ENCODE measurements around the gene SLC25A13.

The SLC25A13 gene

GRCh38 chr7:96181174-96181573 lies 140.7 kb downstream of the SLC25A13 start:
- no peaks in the 10 kb centered on the region for H3K9me3 ChIP-seq (ENCODE audit: control insufficient read depth in 2 of 2, low read length in 2 of 2)
- H3K27me3 ChIP-seq (ENCODE audit: control insufficient read depth in 2 of 2, insufficient read depth in 2 of 2, low read length in 2 of 2) = no peaks in the 10 kb centered on the region
- H3K36me3 ChIP-seq (ENCODE audit: control insufficient read depth in 2 of 2, insufficient read depth in 2 of 2, low read length in 2 of 2) = peaks cover 22 to 44% of the 10 kb centered on the region in 2 donors
- no peaks in the 10 kb centered on the region for H3K4me1 ChIP-seq (ENCODE audit: control insufficient read depth in 2 of 2, insufficient read depth in 2 of 2, low read length in 2 of 2)
- H3K27ac ChIP-seq (ENCODE audit: low read depth in 2 of 2, low read length in 2 of 2) = no peak overlapping the region
- no peak overlapping the region for H3K9ac ChIP-seq (ENCODE audit: low read depth in 1 of 2, low read length in 2 of 2)
- H3K4me3 ChIP-seq (ENCODE audit: low read length in 2 of 2) = no peak overlapping the region

GRCh38 chr7:96179837-96180236 lies 142.1 kb downstream of the SLC25A13 start:
- peaks cover 18 to 48% of the 10 kb centered on the region in 2 donors for H3K36me3 ChIP-seq (ENCODE audit: control insufficient read depth in 2 of 2, insufficient read depth in 2 of 2, low read length in 2 of 2)
- H3K4me3 ChIP-seq (ENCODE audit: low read length in 2 of 2) = no peak overlapping the region
- H3K27me3 ChIP-seq (ENCODE audit: control insufficient read depth in 2 of 2, insufficient read depth in 2 of 2, low read length in 2 of 2) = no peaks in the 10 kb centered on the region
- no peak overlapping the region for H3K9ac ChIP-seq (ENCODE audit: low read depth in 1 of 2, low read length in 2 of 2)
- no peak overlapping the region for H3K27ac ChIP-seq (ENCODE audit: low read depth in 2 of 2, low read length in 2 of 2)
- no peaks in the 10 kb centered on the region for H3K4me1 ChIP-seq (ENCODE audit: control insufficient read depth in 2 of 2, insufficient read depth in 2 of 2, low read length in 2 of 2)
- H3K9me3 ChIP-seq (ENCODE audit: control insufficient read depth in 2 of 2, low read length in 2 of 2) = no peaks in the 10 kb centered on the region

- no peaks in the 10 kb centered on the region for H3K9me3 ChIP-seq (ENCODE audit: control insufficient read depth in 2 of 2, low read length in 2 of 2)
- H3K36me3 ChIP-seq (ENCODE audit: control insufficient read depth in 2 of 2, insufficient read depth in 2 of 2, low read length in 2 of 2) = peaks cover 13 to 43% of the 10 kb centered on the region in 2 donors
- H3K9ac ChIP-seq (ENCODE audit: low read depth in 1 of 2, low read length in 2 of 2) = no peak overlapping the region
- H3K4me3 ChIP-seq (ENCODE audit: low read length in 2 of 2) = no peak overlapping the region
- H3K4me1 ChIP-seq (ENCODE audit: control insufficient read depth in 2 of 2, insufficient read depth in 2 of 2, low read length in 2 of 2) = no peaks in the 10 kb centered on the region
- no peak overlapping the region for H3K27ac ChIP-seq (ENCODE audit: low read depth in 2 of 2, low read length in 2 of 2)
- no peaks in the 10 kb centered on the region for H3K27me3 ChIP-seq (ENCODE audit: control insufficient read depth in 2 of 2, insufficient read depth in 2 of 2, low read length in 2 of 2)
These were observed 142.6 kb downstream of the SLC25A13 start for GRCh38 chr7:96179341-96179740.

- H3K4me3 ChIP-seq (ENCODE audit: low read length in 2 of 2) = no peak overlapping the region
- no peak overlapping the region for H3K27ac ChIP-seq (ENCODE audit: low read depth in 2 of 2, low read length in 2 of 2)
- no peaks in the 10 kb centered on the region for H3K9me3 ChIP-seq (ENCODE audit: control insufficient read depth in 2 of 2, low read length in 2 of 2)
- no peaks in the 10 kb centered on the region for H3K27me3 ChIP-seq (ENCODE audit: control insufficient read depth in 2 of 2, insufficient read depth in 2 of 2, low read length in 2 of 2)
- H3K4me1 ChIP-seq (ENCODE audit: control insufficient read depth in 2 of 2, insufficient read depth in 2 of 2, low read length in 2 of 2) = no peaks in the 10 kb centered on the region
- peaks cover 6 to 39% of the 10 kb centered on the region in 2 donors for H3K36me3 ChIP-seq (ENCODE audit: control insufficient read depth in 2 of 2, insufficient read depth in 2 of 2, low read length in 2 of 2)
- H3K9ac ChIP-seq (ENCODE audit: low read depth in 1 of 2, low read length in 2 of 2) = no peak overlapping the region
These were observed 143.3 kb downstream of the SLC25A13 start for GRCh38 chr7:96178581-96178980.

- no peaks in the 10 kb centered on the region for H3K4me1 ChIP-seq (ENCODE audit: control insufficient read depth in 2 of 2, insufficient read depth in 2 of 2, low read length in 2 of 2)
- peaks cover 0 to 27% of the 10 kb centered on the region in 2 donors for H3K36me3 ChIP-seq (ENCODE audit: control insufficient read depth in 2 of 2, insufficient read depth in 2 of 2, low read length in 2 of 2)
- no peak overlapping the region for H3K4me3 ChIP-seq (ENCODE audit: low read length in 2 of 2)
- H3K9me3 ChIP-seq (ENCODE audit: control insufficient read depth in 2 of 2, low read length in 2 of 2) = no peaks in the 10 kb centered on the region
- no peaks in the 10 kb centered on the region for H3K27me3 ChIP-seq (ENCODE audit: control insufficient read depth in 2 of 2, insufficient read depth in 2 of 2, low read length in 2 of 2)
- H3K27ac ChIP-seq (ENCODE audit: low read depth in 2 of 2, low read length in 2 of 2) = no peak overlapping the region
- H3K9ac ChIP-seq (ENCODE audit: low read depth in 1 of 2, low read length in 2 of 2) = no peak overlapping the region
These were observed 144.5 kb downstream of the SLC25A13 start for GRCh38 chr7:96177353-96177752.

- Histone ChIP-seq H3K9me3 (ENCODE audit: control insufficient read depth in 2 of 2, low read length in 2 of 2) (no peaks in the 10 kb centered on the region), H3K27ac (ENCODE audit: low read depth in 2 of 2, low read length in 2 of 2) (no peak overlapping the region), H3K4me1 (ENCODE audit: control insufficient read depth in 2 of 2, insufficient read depth in 2 of 2, low read length in 2 of 2) (no peaks in the 10 kb centered on the region), H3K9ac (ENCODE audit: low read depth in 1 of 2, low read length in 2 of 2) (no peak overlapping the region), H3K36me3 (ENCODE audit: control insufficient read depth in 2 of 2, insufficient read depth in 2 of 2, low read length in 2 of 2) (peaks cover 5 to 29% of the 10 kb centered on the region in 2 donors), H3K4me3 (ENCODE audit: low read length in 2 of 2) (no peak overlapping the region), H3K27me3 (ENCODE audit: control insufficient read depth in 2 of 2, insufficient read depth in 2 of 2, low read length in 2 of 2) (no peaks in the 10 kb centered on the region)
These were observed 147.1 kb downstream of the SLC25A13 start for GRCh38 chr7:96174812-96175211.

- H3K27ac ChIP-seq (ENCODE audit: low read depth in 2 of 2, low read length in 2 of 2) = no peak overlapping the region
- no peaks in the 10 kb centered on the region for H3K4me1 ChIP-seq (ENCODE audit: control insufficient read depth in 2 of 2, insufficient read depth in 2 of 2, low read length in 2 of 2)
- no peaks in the 10 kb centered on the region for H3K27me3 ChIP-seq (ENCODE audit: control insufficient read depth in 2 of 2, insufficient read depth in 2 of 2, low read length in 2 of 2)
- peaks cover 12 to 33% of the 10 kb centered on the region in 2 donors for H3K36me3 ChIP-seq (ENCODE audit: control insufficient read depth in 2 of 2, insufficient read depth in 2 of 2, low read length in 2 of 2)
- no peak overlapping the region for H3K4me3 ChIP-seq (ENCODE audit: low read length in 2 of 2)
- H3K9ac ChIP-seq (ENCODE audit: low read depth in 1 of 2, low read length in 2 of 2) = no peak overlapping the region
- H3K9me3 ChIP-seq (ENCODE audit: control insufficient read depth in 2 of 2, low read length in 2 of 2) = no peaks in the 10 kb centered on the region
These were observed 148.1 kb downstream of the SLC25A13 start for GRCh38 chr7:96173781-96174180.

GRCh38 chr7:96169439-96169838 lies 152.5 kb downstream of the SLC25A13 start:
- H3K9me3 ChIP-seq (ENCODE audit: control insufficient read depth in 2 of 2, low read length in 2 of 2) = no peaks in the 10 kb centered on the region
- H3K36me3 ChIP-seq (ENCODE audit: control insufficient read depth in 2 of 2, insufficient read depth in 2 of 2, low read length in 2 of 2) = peaks cover 12 to 20% of the 10 kb centered on the region in 2 donors
- no peaks in the 10 kb centered on the region for H3K27me3 ChIP-seq (ENCODE audit: control insufficient read depth in 2 of 2, insufficient read depth in 2 of 2, low read length in 2 of 2)
- H3K27ac ChIP-seq (ENCODE audit: low read depth in 2 of 2, low read length in 2 of 2) = no peak overlapping the region
- no peaks in the 10 kb centered on the region for H3K4me1 ChIP-seq (ENCODE audit: control insufficient read depth in 2 of 2, insufficient read depth in 2 of 2, low read length in 2 of 2)
- H3K4me3 ChIP-seq (ENCODE audit: low read length in 2 of 2) = no peak overlapping the region
- H3K9ac ChIP-seq (ENCODE audit: low read depth in 1 of 2, low read length in 2 of 2) = no peak overlapping the region

- Histone ChIP-seq H3K36me3 (ENCODE audit: control insufficient read depth in 2 of 2, insufficient read depth in 2 of 2, low read length in 2 of 2) (peaks cover 18 to 30% of the 10 kb centered on the region in 2 donors), H3K27me3 (ENCODE audit: control insufficient read depth in 2 of 2, insufficient read depth in 2 of 2, low read length in 2 of 2) (no peaks in the 10 kb centered on the region), H3K4me1 (ENCODE audit: control insufficient read depth in 2 of 2, insufficient read depth in 2 of 2, low read length in 2 of 2) (no peaks in the 10 kb centered on the region), H3K27ac (ENCODE audit: low read depth in 2 of 2, low read length in 2 of 2) (no peak overlapping the region), H3K4me3 (ENCODE audit: low read length in 2 of 2) (no peak overlapping the region), H3K9me3 (ENCODE audit: control insufficient read depth in 2 of 2, low read length in 2 of 2) (no peaks in the 10 kb centered on the region), H3K9ac (ENCODE audit: low read depth in 1 of 2, low read length in 2 of 2) (no peak overlapping the region)
These were observed 154.5 kb downstream of the SLC25A13 start for GRCh38 chr7:96167424-96167823.

- Histone ChIP-seq H3K4me3 (ENCODE audit: low read length in 2 of 2) (no peak overlapping the region), H3K4me1 (ENCODE audit: control insufficient read depth in 2 of 2, insufficient read depth in 2 of 2, low read length in 2 of 2) (no peaks in the 10 kb centered on the region), H3K9ac (ENCODE audit: low read depth in 1 of 2, low read length in 2 of 2) (no peak overlapping the region), H3K27me3 (ENCODE audit: control insufficient read depth in 2 of 2, insufficient read depth in 2 of 2, low read length in 2 of 2) (no peaks in the 10 kb centered on the region), H3K27ac (ENCODE audit: low read depth in 2 of 2, low read length in 2 of 2) (no peak overlapping the region), H3K9me3 (ENCODE audit: control insufficient read depth in 2 of 2, low read length in 2 of 2) (no peaks in the 10 kb centered on the region), H3K36me3 (ENCODE audit: control insufficient read depth in 2 of 2, insufficient read depth in 2 of 2, low read length in 2 of 2) (peaks cover 10 to 15% of the 10 kb centered on the region in 2 donors)
These were observed 160.0 kb downstream of the SLC25A13 start for GRCh38 chr7:96161897-96162296.

- Histone ChIP-seq H3K27ac (ENCODE audit: low read depth in 2 of 2, low read length in 2 of 2) (no peak overlapping the region), H3K36me3 (ENCODE audit: control insufficient read depth in 2 of 2, insufficient read depth in 2 of 2, low read length in 2 of 2) (peaks cover 2 to 9% of the 10 kb centered on the region in 2 donors), H3K4me3 (ENCODE audit: low read length in 2 of 2) (no peak overlapping the region), H3K9ac (ENCODE audit: low read depth in 1 of 2, low read length in 2 of 2) (no peak overlapping the region), H3K9me3 (ENCODE audit: control insufficient read depth in 2 of 2, low read length in 2 of 2) (no peaks in the 10 kb centered on the region), H3K4me1 (ENCODE audit: control insufficient read depth in 2 of 2, insufficient read depth in 2 of 2, low read length in 2 of 2) (no peaks in the 10 kb centered on the region), H3K27me3 (ENCODE audit: control insufficient read depth in 2 of 2, insufficient read depth in 2 of 2, low read length in 2 of 2) (no peaks in the 10 kb centered on the region)
These were observed 164.0 kb downstream of the SLC25A13 start for GRCh38 chr7:96157856-96158255.
